Endothelial cell of umbilical vein (primary cell): ENCODE measurements around the gene SNPH. TPM values are rescaled to one million over a fixed set of nuclear protein-coding genes. Genes with fewer than 3 reads are reported as not detected.

Experiments
- BruUV-seq: library from RNA; stranded (reverse); fragments of 400-500 nt; replicated peaks from 2 replicates; lab custom pipeline; 2021; lab: Mats Ljungman, UMichigan
- CTCF ChIA-PET: fragments of 300-600, 350-600 bp; sonication (Branson Sonifier 250); formaldehyde crosslinking; loops from one replicate; lab custom pipeline; 2021; ENCODE audit warnings: antibody characterized with exemption, inconsistent platforms; lab: Charles Lee
- POLR2A ChIA-PET: fragments of 300-600, 350-600 bp; sonication (Branson Sonifier 250); formaldehyde crosslinking; loops from one replicate; lab custom pipeline; 2021; ENCODE audit warnings: antibody characterized with exemption, inconsistent platforms; lab: Charles Lee
- DNase-seq: peaks from one replicate; pipeline ENCODE4 v3.0.0-alpha.2; 2011; ENCODE audit warnings: low read depth, low spot score
- FAIRE-seq: peaks from 2 replicates; lab custom pipeline; 2011; peaks lifted over from hg19 to GRCh38; lab: Jason Lieb, UNC
- H2AFZ ChIP-seq: 2 replicates; pipeline ENCODE4 v1.6.0; 2012; ENCODE audit warnings: low read depth, low read length, control low read depth, inconsistent platforms
- H3K27ac ChIP-seq: 2 replicates; pipeline ENCODE4 v1.5.1; 2011; ENCODE audit warnings: low read depth, mild to moderate bottlenecking, control low read depth, low read length, moderate library complexity; ENCODE audit not compliant: insufficient read depth
- H3K27me3 ChIP-seq, 2 experiments: 2 replicates each; pipeline versions ENCODE4 v1.6.0 to v1.6.1; 2011; ENCODE audit warnings: low read length in 2 of 2, mixed read lengths in 1 of 2; ENCODE audit not compliant: control insufficient read depth in 2 of 2, insufficient read depth in 2 of 2
- H3K36me3 ChIP-seq, 2 experiments: 2 replicates in 1 of 2; 3 replicates in 1 of 2; pipeline ENCODE4 v1.5.1; 2011; ENCODE audit warnings: low read length in 2 of 2, mild to moderate bottlenecking in 1 of 2, moderate library complexity in 1 of 2; ENCODE audit not compliant: control insufficient read depth in 2 of 2, insufficient read depth in 2 of 2; ENCODE audit errors: extremely low read depth in 1 of 2
- H3K4me1 ChIP-seq: 3 replicates; pipeline ENCODE4 v1.5.1; 2011; ENCODE audit warnings: mild to moderate bottlenecking, low read length; ENCODE audit not compliant: control insufficient read depth, insufficient read depth; ENCODE audit errors: extremely low read depth
- H3K4me2 ChIP-seq: 2 replicates; pipeline ENCODE4 v1.6.1; 2011; ENCODE audit warnings: low read length, control low read depth, mixed read lengths; ENCODE audit not compliant: insufficient read depth
- H3K4me3 ChIP-seq, 3 experiments: fragments of 200-600 bp in 1 of 3; sonication (generic), shearing (Covaris generic) in 1 of 3; replicated peaks in 1 of 3; 2 replicates each; pipeline ENCODE4 v1.5.1; 2011 to 2016; ENCODE audit warnings: control low read depth in 3 of 3, low read length in 3 of 3, mild to moderate bottlenecking in 2 of 3, inconsistent platforms in 1 of 3, low read depth in 1 of 3, moderate library complexity in 1 of 3; ENCODE audit not compliant: insufficient read depth in 1 of 3
- H3K79me2 ChIP-seq: 2 replicates; pipeline ENCODE4 v1.6.0; 2012; ENCODE audit warnings: low read length, inconsistent platforms; ENCODE audit not compliant: control insufficient read depth, insufficient read depth
- H3K9ac ChIP-seq: replicated peaks from 2 replicates; pipeline ENCODE3; 2011; ENCODE audit warnings: low read length, control low read depth; ENCODE audit not compliant: insufficient read depth; ENCODE audit errors: extremely low read depth
- H3K9me1 ChIP-seq: replicated peaks from 3 replicates; pipeline ENCODE4 v1.6.0; 2011; ENCODE audit warnings: mild to moderate bottlenecking, low read length; ENCODE audit not compliant: control insufficient read depth, insufficient read depth; ENCODE audit errors: extremely low read depth
- H3K9me3 ChIP-seq: replicated peaks from 2 replicates; pipeline ENCODE4 v1.5.1; 2012; ENCODE audit warnings: low read length, inconsistent platforms; ENCODE audit not compliant: control insufficient read depth, insufficient read depth
- H4K20me1 ChIP-seq: replicated peaks from 2 replicates; pipeline ENCODE3; 2011; ENCODE audit warnings: mild to moderate bottlenecking, low read length; ENCODE audit not compliant: control insufficient read depth, insufficient read depth; ENCODE audit errors: extremely low read depth
- EZH2 ChIP-seq: IDR thresholded peaks from 2 replicates; pipeline ENCODE4 v1.6.1; 2012; ENCODE audit warnings: borderline replicate concordance, low read depth, mild to moderate bottlenecking, moderate library complexity, low read length, inconsistent platforms; ENCODE audit not compliant: severe bottlenecking
- FOS ChIP-seq: IDR thresholded peaks from 2 replicates; pipeline ENCODE4 v1.6.1; 2011; ENCODE audit warnings: mild to moderate bottlenecking, low read length, moderate library complexity, borderline replicate concordance; ENCODE audit not compliant: insufficient read depth
- GATA2 ChIP-seq: IDR thresholded peaks from 2 replicates; pipeline ENCODE4 v1.7.0; 2011; ENCODE audit warnings: low read depth, mild to moderate bottlenecking, moderate library complexity, mixed read lengths, low read length; ENCODE audit not compliant: insufficient read length, insufficient read depth
- MYC ChIP-seq: IDR thresholded peaks from one replicate; pipeline ENCODE4 v1.6.1; 2011; ENCODE audit warnings: mild to moderate bottlenecking, low read depth, low read length
- POLR2A ChIP-seq: IDR thresholded peaks from 2 replicates; pipeline ENCODE4 v1.6.1; 2012; ENCODE audit warnings: low read depth, mild to moderate bottlenecking, control low read depth, low read length
- POLR2AphosphoS5 ChIP-seq: IDR thresholded peaks from 2 replicates; pipeline ENCODE4 v1.6.1; 2012; ENCODE audit warnings: low read depth, mild to moderate bottlenecking, control low read depth, low read length, moderate library complexity; ENCODE audit not compliant: insufficient read depth
- dilution Hi-C: fragments of 300-500 bp; cut with MboI; formaldehyde crosslinking; loops from one replicate; pipeline ENCODE4 v1.15.0; 2019; ENCODE audit warnings: low sequenced_read_pairs; ENCODE audit not compliant: extremely low pct_ligation_motif_present
- intact Hi-C: fragments of 100-400 bp; cut with micrococcal nuclease; formaldehyde crosslinking; loops from one replicate; pipeline ENCODE4 v1.10.0; 2022
- polyA plus RNA-seq, 4 experiments: library from polyadenylated mRNA; depleted of rRNA in 3 of 4; stranded (reverse) in 3 of 4; unstranded in 1 of 4; fragments of >200 nt; gene quantifications; 2 replicates each; pipeline versions ENCODE4 v1.2.1 to v1.2.3, GENCODE V29; 2011 to 2012; ENCODE audit warnings: missing spikeins in 1 of 4
- total RNA-seq: library from RNA; stranded (reverse); gene quantifications from 2 replicates; pipeline ENCODE4 v1.2.3, GENCODE V29; 2021

Gene SNPH
- total and polyA plus RNA-seq, 2 donors (not counting 3 experiments of a cell fraction or from before 2014, with no cell fraction given), result 2.3 to 5.5 TPM

GRCh38 chr20:1327827-1328679 lies 62.0 kb downstream of the SNPH start:
- no peak for DNase-seq
- Histone ChIP-seq H3K4me3 (no peak overlapping the region), H2AFZ (no peak overlapping the region), H3K9me1 (no peaks in the 10 kb centered on the region), H3K36me3 (no peaks in the 10 kb centered on the region), H3K27me3 (no peaks in the 10 kb centered on the region), H3K9me3 (no peaks in the 10 kb centered on the region), H3K79me2 (peaks cover 28% of the 10 kb centered on the region), H3K4me2 (no peak overlapping the region), H3K9ac (no peak overlapping the region), H4K20me1 (no peaks in the 10 kb centered on the region), H3K27ac (peak overlapping the region; percentile 40), H3K4me1 (peaks cover 79% of the 10 kb centered on the region)
- TF ChIP-seq POLR2A (no peak), GATA2 (no peak), FOS (no peak), EZH2 (no peak), MYC (no peak)
- ChIA-PET CTCF (interaction anchor here (0.7 to 2.6 kb wide), 10 partner anchors 8 to 176 kb away, joined by 3 to 12 read pairs (median 4); partner anchors contain the start of gene NSFL1C), POLR2A (interaction anchor here (1.1 to 1.2 kb wide), 2 partner anchors 8 to 55 kb away, joined by 3 to 9 read pairs; no protein-coding TSS in a partner anchor)
- BruUV-seq, result no TSS peak
- FAIRE-seq, result no peak
- dilution Hi-C loops, result no loop called here
- intact Hi-C loops, result no loop called here

GRCh38 chr20:1328680-1329330 lies 62.7 kb downstream of the SNPH start, which contains the start of gene SDCBP2:
Gene SDCBP2, minus strand, starts transcription at chr20:1329139. Its CDS starts 8,723 bp downstream, at chr20:1320416.
- ChIA-PET CTCF (interaction anchor here (1.2 to 2.4 kb wide), 4 partner anchors 13 to 175 kb away, joined by 4 to 6 read pairs (median 5); no protein-coding TSS in a partner anchor), POLR2A (interaction anchor here (1.1 kb wide), 1 partner anchor 55 kb away, joined by 3 read pairs; no protein-coding TSS in a partner anchor)

More at GRCh38 chr20:1328680-1329330, 62.7 kb downstream of the SNPH start, which contains the start of gene SDCBP2:
- no peak within 1 kb of the TSS for H3K4me3 ChIP-seq
- no peaks in the 10 kb centered on the region for H3K27me3 ChIP-seq
- H3K4me2 ChIP-seq, result no peak within 1 kb of the TSS
- H3K27ac ChIP-seq, result peak within 1 kb of the TSS; percentile 40
- no peak for FAIRE-seq
- no peaks in the 10 kb centered on the region for H3K9me1 ChIP-seq
- intact Hi-C loops (no loop called here), dilution Hi-C loops (no loop called here)
- DNase-seq, result no peak
- no peaks in the 10 kb centered on the region for H3K9me3 ChIP-seq
- no peak within 1 kb of the TSS for H2AFZ ChIP-seq
- H4K20me1 ChIP-seq, result no peaks in the 10 kb centered on the region
- BruUV-seq, result no TSS peak
- peaks cover 75% of the 10 kb centered on the region for H3K4me1 ChIP-seq
- H3K79me2 ChIP-seq, result peaks cover 28% of the 10 kb centered on the region
- H3K9ac ChIP-seq, result no peak within 1 kb of the TSS
- no peaks in the 10 kb centered on the region for H3K36me3 ChIP-seq
- TF ChIP-seq POLR2A (no peak), FOS (no peak), MYC (no peak), POLR2AphosphoS5 (no peak), GATA2 (no peak), EZH2 (no peak)
